Neural progenitor cell (in vitro differentiated cells): ENCODE results near the gene TMEM35B. TPM values are rescaled to one million over a fixed set of nuclear protein-coding genes. Genes with fewer than 3 reads are reported as not detected.

Experiments
- DNase-seq: peaks from one replicate; pipeline ENCODE4 v3.0.0-alpha.2; 2016; ENCODE audit warnings: low spot score
- H2AFZ ChIP-seq: fragments of 200-600 bp; sonication (generic); replicated peaks from 2 replicates; pipeline ENCODE4 v1.6.1; 2016; ENCODE audit warnings: antibody characterized with exemption
- H3F3A ChIP-seq: fragments of 200-600 bp; sonication (generic); 2 replicates; pipeline ENCODE4 v1.6.1; 2016; ENCODE audit warnings: antibody characterized with exemption, low read depth
- H3K27ac ChIP-seq: fragments of 200-600 bp; sonication (generic); 2 replicates; pipeline ENCODE4 v1.5.1; 2016; ENCODE audit warnings: mild to moderate bottlenecking
- H3K27me3 ChIP-seq: fragments of 200-600 bp; sonication (generic); 2 replicates; pipeline ENCODE4 v1.6.1; 2016; ENCODE audit warnings: mild to moderate bottlenecking, moderate library complexity
- H3K36me3 ChIP-seq: fragments of 200-600 bp; sonication (generic); 2 replicates; pipeline ENCODE4 v1.5.1; 2016
- H3K4me1 ChIP-seq: fragments of 200-600 bp; sonication (generic); 2 replicates; pipeline ENCODE4 v1.6.1; 2016; ENCODE audit warnings: mixed run types
- H3K4me2 ChIP-seq: fragments of 200-600 bp; sonication (generic); 2 replicates; pipeline ENCODE4 v1.6.1; 2016
- H3K4me3 ChIP-seq: fragments of 200-600 bp; sonication (generic); 2 replicates; pipeline ENCODE4 v1.5.1; 2016
- H3K79me2 ChIP-seq: fragments of 200-600 bp; sonication (generic); 2 replicates; pipeline ENCODE4 v1.6.1; 2016; ENCODE audit warnings: low read depth
- H3K9ac ChIP-seq: fragments of 200-600 bp; sonication (generic); 2 replicates; pipeline ENCODE4 v1.6.1; 2016
- H3K9me3 ChIP-seq: fragments of 200-600 bp; sonication (generic); 2 replicates; pipeline ENCODE4 v1.5.1; 2016; ENCODE audit warnings: low read depth
- H4K20me1 ChIP-seq: fragments of 200-600 bp; sonication (generic); 2 replicates; pipeline ENCODE4 v1.6.1; 2016; ENCODE audit warnings: low read depth
- H3K27ac Mint-ChIP-seq: 3 replicates; pipeline ENCODE4 v1.8.0; 2021; ENCODE audit warnings: mixed read lengths
- H3K27me3 Mint-ChIP-seq: 2 replicates; pipeline ENCODE4 v1.8.0; 2022; ENCODE audit warnings: low read depth, mild to moderate bottlenecking, inconsistent platforms, moderate library complexity, mixed read lengths; ENCODE audit not compliant: insufficient read depth
- H3K36me3 Mint-ChIP-seq: 3 replicates; pipeline ENCODE4 v1.8.0; 2021; ENCODE audit warnings: mixed read lengths
- H3K4me1 Mint-ChIP-seq: 3 replicates; pipeline ENCODE4 v1.8.0; 2021; ENCODE audit warnings: mixed read lengths
- H3K4me3 Mint-ChIP-seq: 3 replicates; pipeline ENCODE4 v1.8.0; 2021; ENCODE audit warnings: mild to moderate bottlenecking, moderate library complexity, mixed read lengths
- H3K9me3 Mint-ChIP-seq: 3 replicates; pipeline ENCODE4 v1.8.0; 2020; ENCODE audit warnings: mixed read lengths
- CTCF ChIP-seq: fragments of 200-600 bp; sonication (generic); IDR thresholded peaks from 2 replicates; pipeline ENCODE4 v1.5.1; 2017; ENCODE audit warnings: antibody characterized with exemption, mild to moderate bottlenecking
- EZH2 ChIP-seq: fragments of 200-600 bp; sonication (generic); IDR thresholded peaks from 2 replicates; pipeline ENCODE4 v1.6.1; 2017; ENCODE audit warnings: antibody characterized with exemption, mild to moderate bottlenecking, moderate library complexity
- EZH2phosphoT487 ChIP-seq: fragments of 200-600 bp; sonication (generic); IDR thresholded peaks from 2 replicates; pipeline ENCODE4 v1.6.1; 2017; ENCODE audit warnings: antibody characterized with exemption
- total RNA-seq: library from RNA; depleted of rRNA; stranded (reverse); fragments of >200 nt; gene quantifications from 2 replicates; pipeline ENCODE4 v1.2.3, GENCODE V29; 2015; ENCODE audit warnings: low replicate concordance

TMEM35B gene
- total RNA-seq, 1 donor from 2014 or later: 17.7 TPM

GRCh38 chr1:35001743-35002142 is 16.6 kb upstream of the TMEM35B start:
- Histone ChIP-seq H2AFZ (no peak overlapping the region), H4K20me1 (no peaks in the 10 kb centered on the region), H3K27ac (no peak overlapping the region), H3K27me3 (no peaks in the 10 kb centered on the region), H3K4me1 (no peaks in the 10 kb centered on the region), H3K9ac (no peak overlapping the region), H3K4me2 (no peak overlapping the region), H3K79me2 (no peaks in the 10 kb centered on the region), H3F3A (no peaks in the 10 kb centered on the region), H3K9me3 (no peaks in the 10 kb centered on the region), H3K4me3 (no peak overlapping the region), H3K36me3 (peaks cover 11% of the 10 kb centered on the region)
- Mint-ChIP-seq H3K4me1 (no peaks in the 10 kb centered on the region), H3K36me3 (peaks cover 3% of the 10 kb centered on the region), H3K27ac (no peak overlapping the region), H3K27me3 (peaks cover 2% of the 10 kb centered on the region), H3K4me3 (no peak overlapping the region), H3K9me3 (no peaks in the 10 kb centered on the region)
- TF ChIP-seq EZH2phosphoT487: no peak
- DNase-seq: no peak

GRCh38 chr1:34994878-34995277 is 9.7 kb upstream of the TMEM35B start:
- Mint-ChIP-seq H3K27ac (no peak overlapping the region), H3K4me1 (peaks cover 2% of the 10 kb centered on the region), H3K27me3 (peaks cover 2% of the 10 kb centered on the region), H3K4me3 (no peak overlapping the region), H3K36me3 (peaks cover 1% of the 10 kb centered on the region), H3K9me3 (no peaks in the 10 kb centered on the region)
- TF ChIP-seq EZH2 (no peak), EZH2phosphoT487 (no peak), CTCF (no peak)
- no peaks in the 10 kb centered on the region for H3K36me3 ChIP-seq
- H3K9me3 ChIP-seq: no peaks in the 10 kb centered on the region
- no peaks in the 10 kb centered on the region for H4K20me1 ChIP-seq
- H3K27ac ChIP-seq: no peak overlapping the region
- H3K4me2 ChIP-seq: no peak overlapping the region
- H3K4me1 ChIP-seq: no peaks in the 10 kb centered on the region
- no peak for DNase-seq
- H3K4me3 ChIP-seq: no peak overlapping the region
- H3F3A ChIP-seq: no peaks in the 10 kb centered on the region
- no peak overlapping the region for H2AFZ ChIP-seq
- H3K27me3 ChIP-seq: no peaks in the 10 kb centered on the region
- H3K9ac ChIP-seq: no peak overlapping the region
- no peaks in the 10 kb centered on the region for H3K79me2 ChIP-seq

DNA sequence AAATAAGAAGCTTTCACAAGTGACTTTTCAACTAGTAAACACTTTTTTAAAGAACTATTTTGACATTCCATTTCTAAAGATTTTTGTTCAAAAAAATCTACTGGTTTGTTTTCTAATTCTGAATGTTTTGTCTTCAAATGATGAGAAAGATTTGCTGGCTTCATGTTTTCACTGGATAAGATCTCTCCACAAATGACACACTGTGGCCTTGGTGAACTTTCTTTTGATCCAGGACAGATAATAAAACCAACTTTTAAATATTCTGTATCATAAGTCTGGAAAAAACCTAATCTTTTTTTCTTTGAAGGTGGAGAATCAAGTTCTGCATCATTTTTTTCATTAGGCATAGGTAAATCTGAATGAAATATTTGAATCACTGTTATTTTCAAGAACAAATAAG is 3.4 kb upstream of the TMEM35B start:
- Histone ChIP-seq H3F3A (peaks cover 21% of the 10 kb centered on the region), H4K20me1 (no peaks in the 10 kb centered on the region), H3K9ac (no peak overlapping the region), H3K27ac (no peak overlapping the region), H3K4me1 (peaks cover 11% of the 10 kb centered on the region), H3K4me3 (no peak overlapping the region), H2AFZ (no peak overlapping the region), H3K4me2 (no peak overlapping the region), H3K9me3 (no peaks in the 10 kb centered on the region), H3K27me3 (no peaks in the 10 kb centered on the region), H3K79me2 (no peaks in the 10 kb centered on the region), H3K36me3 (no peaks in the 10 kb centered on the region)
- Mint-ChIP-seq H3K27me3 (peaks cover 3% of the 10 kb centered on the region), H3K27ac (no peak overlapping the region), H3K4me1 (peaks cover 8% of the 10 kb centered on the region), H3K36me3 (peaks cover 5% of the 10 kb centered on the region), H3K9me3 (no peaks in the 10 kb centered on the region), H3K4me3 (no peak overlapping the region)
- TF ChIP-seq EZH2 (no peak), EZH2phosphoT487 (no peak), CTCF (no peak)
- no peak for DNase-seq

- Histone ChIP-seq H3K9ac (no peak overlapping the region), H3K79me2 (no peaks in the 10 kb centered on the region), H3K4me3 (no peak overlapping the region), H2AFZ (no peak overlapping the region), H3K4me1 (peaks cover 11% of the 10 kb centered on the region), H3K36me3 (no peaks in the 10 kb centered on the region), H3K9me3 (no peaks in the 10 kb centered on the region), H3K27ac (no peak overlapping the region), H3K27me3 (no peaks in the 10 kb centered on the region), H3F3A (peaks cover 21% of the 10 kb centered on the region), H4K20me1 (no peaks in the 10 kb centered on the region), H3K4me2 (no peak overlapping the region)
- H3K4me3 Mint-ChIP-seq: no peak overlapping the region
- TF ChIP-seq EZH2phosphoT487: no peak
- TF ChIP-seq EZH2: no peak
- no peak for TF ChIP-seq CTCF
- no peak overlapping the region for H3K27ac Mint-ChIP-seq
- no peaks in the 10 kb centered on the region for H3K9me3 Mint-ChIP-seq
- H3K27me3 Mint-ChIP-seq: peaks cover 4% of the 10 kb centered on the region
- peaks cover 8% of the 10 kb centered on the region for H3K4me1 Mint-ChIP-seq
- DNase-seq: no peak
- H3K36me3 Mint-ChIP-seq: peaks cover 6% of the 10 kb centered on the region
These were observed 3.0 kb upstream of the TMEM35B start for GRCh38 chr1:34988147-34988546.
